Right hindlimb (tissue), 1 donor: ENCODE measurements around the gene EEIG1.

ENCODE experiments used
- DNase-seq: peaks from one replicate; pipeline ENCODE4 v3.0.0-alpha.2; 2018

Gene EEIG1

GRCh38 chr9:127974001-127974768 is 6.6 kb downstream of the EEIG1 start:
- peak; percentile 18 for DNase-seq

GRCh38 chr9:127973169-127974000 is 7.4 kb downstream of the EEIG1 start:
- peak; percentile 19 for DNase-seq

- peak; percentile 24 for DNase-seq
Observed at GRCh38 chr9:127972236-127972871, 8.4 kb downstream of the EEIG1 start.

GRCh38 chr9:127971357-127972235 is 9.2 kb downstream of the EEIG1 start:
- peak; percentile 58 for DNase-seq

DNA sequence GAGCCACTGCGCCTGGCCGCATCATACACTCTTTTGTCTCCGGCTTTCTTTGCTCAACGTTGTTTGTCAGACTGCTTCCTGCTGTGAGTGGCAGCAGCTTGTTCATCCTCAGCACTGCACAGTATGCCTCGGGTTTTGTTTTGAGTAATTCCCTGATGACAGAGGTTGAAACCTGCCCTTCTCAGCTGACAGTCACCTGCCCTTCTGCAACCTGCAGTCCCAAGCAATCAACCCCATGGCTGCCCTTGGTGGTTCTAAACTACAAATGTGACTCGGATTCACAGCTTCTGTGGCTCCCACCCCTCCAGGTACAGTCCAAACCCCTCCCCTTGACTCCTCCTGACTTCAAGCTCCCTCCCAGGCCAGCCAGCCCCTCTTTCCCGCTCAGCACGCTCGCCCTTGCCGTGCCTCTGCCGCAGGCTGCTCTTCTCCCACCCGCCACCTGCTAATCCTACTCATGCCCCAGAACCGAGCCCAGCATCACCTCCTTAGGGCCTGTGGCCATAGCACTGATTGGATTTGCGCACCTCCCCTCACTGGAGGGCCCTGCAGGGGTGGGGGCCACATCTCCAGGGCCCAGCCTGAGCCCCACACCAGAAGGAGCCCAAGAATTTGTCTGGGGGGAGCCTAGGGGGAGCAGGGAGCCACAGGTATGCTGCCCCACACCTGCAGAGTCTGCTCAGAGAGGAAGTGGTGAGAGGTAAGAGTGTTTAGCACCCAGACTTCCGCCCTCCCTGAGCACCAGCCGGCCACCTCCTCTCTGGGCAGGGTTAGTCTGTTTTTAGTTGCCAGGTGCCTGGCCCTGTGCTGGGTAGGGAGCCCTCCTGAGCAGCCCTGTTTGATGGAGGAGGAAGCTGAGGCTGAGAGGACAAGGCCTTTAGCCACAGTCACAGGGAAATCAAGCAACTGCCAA is 10.1 kb downstream of the EEIG1 start:
- DNase-seq: no peak

GRCh38 chr9:127968700-127969383 is 11.9 kb downstream of the EEIG1 start:
- peak; percentile 35 for DNase-seq

GRCh38 chr9:127968042-127968441 is 12.7 kb downstream of the EEIG1 start:
- DNase-seq: peak; percentile 13

- peak; percentile 14 for DNase-seq
Observed at GRCh38 chr9:127967151-127967809, 13.5 kb downstream of the EEIG1 start.

GRCh38 chr9:127966416-127967150 is 14.2 kb downstream of the EEIG1 start:
- DNase-seq: no peak

DNA sequence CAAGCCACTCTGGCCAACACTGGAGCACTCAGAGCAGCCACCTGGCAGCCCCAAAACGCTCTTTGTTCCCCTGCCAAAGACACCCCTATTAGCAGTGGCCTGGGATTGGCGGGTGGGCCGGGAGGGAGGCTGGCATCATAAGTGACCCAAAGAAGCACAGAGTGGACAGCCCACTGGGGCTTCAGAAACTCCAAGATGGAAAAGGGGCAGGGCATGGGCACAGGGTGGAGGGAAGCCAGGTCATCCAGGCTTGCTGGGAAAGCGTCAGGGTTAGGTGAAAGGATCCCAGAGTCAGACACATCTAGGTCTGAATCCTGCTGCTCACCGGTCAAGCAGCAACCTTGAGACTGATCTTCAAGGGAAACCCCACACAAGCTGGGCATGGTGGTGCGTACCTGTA is 14.8 kb downstream of the EEIG1 start:
- no peak for DNase-seq

- DNase-seq: peak; percentile 67
Observed at GRCh38 chr9:127963359-127964064, 17.3 kb downstream of the EEIG1 start.

- DNase-seq: no peak
Observed at GRCh38 chr9:127963041-127963358, 17.8 kb downstream of the EEIG1 start.

DNA sequence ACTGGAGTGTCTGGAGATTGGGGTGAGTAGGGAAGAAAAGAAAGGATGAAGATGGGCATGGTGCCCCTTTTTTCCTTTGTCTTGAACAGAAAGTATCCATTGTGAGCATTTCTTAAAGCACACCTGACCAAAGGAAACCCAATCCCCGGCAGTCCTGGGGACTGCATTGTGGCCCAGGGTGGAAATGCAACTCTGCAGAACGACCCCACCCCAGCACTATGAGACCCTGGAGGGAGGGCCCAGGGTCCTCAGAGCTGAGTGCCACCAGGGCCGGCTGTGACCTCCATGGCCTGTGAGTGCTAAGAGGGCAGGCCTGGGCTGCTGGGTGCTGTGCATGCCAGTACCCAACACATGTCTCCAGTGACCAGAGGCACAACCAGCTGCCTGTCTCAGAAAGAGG is 18.5 kb downstream of the EEIG1 start:
- no peak for DNase-seq

GRCh38 chr9:127961613-127962155 is 19.1 kb downstream of the EEIG1 start:
- DNase-seq: no peak

DNA sequence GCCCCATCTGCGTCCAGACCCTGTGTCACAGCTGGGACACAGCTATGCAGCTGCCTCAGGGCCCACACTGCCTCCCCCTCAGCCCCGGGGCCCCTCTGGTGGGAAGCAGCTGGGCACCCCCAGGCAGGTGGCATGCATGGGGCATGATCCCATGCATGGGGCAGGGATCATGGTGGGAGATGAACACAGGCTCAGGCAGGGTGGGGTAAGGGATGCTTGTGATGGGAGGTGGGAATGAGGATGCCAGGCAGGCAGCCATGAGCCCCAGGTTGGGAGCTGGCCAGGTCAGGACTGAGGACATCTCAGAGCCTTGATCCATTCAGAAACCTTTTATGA is 19.7 kb downstream of the EEIG1 start:
- no peak for DNase-seq

DNA sequence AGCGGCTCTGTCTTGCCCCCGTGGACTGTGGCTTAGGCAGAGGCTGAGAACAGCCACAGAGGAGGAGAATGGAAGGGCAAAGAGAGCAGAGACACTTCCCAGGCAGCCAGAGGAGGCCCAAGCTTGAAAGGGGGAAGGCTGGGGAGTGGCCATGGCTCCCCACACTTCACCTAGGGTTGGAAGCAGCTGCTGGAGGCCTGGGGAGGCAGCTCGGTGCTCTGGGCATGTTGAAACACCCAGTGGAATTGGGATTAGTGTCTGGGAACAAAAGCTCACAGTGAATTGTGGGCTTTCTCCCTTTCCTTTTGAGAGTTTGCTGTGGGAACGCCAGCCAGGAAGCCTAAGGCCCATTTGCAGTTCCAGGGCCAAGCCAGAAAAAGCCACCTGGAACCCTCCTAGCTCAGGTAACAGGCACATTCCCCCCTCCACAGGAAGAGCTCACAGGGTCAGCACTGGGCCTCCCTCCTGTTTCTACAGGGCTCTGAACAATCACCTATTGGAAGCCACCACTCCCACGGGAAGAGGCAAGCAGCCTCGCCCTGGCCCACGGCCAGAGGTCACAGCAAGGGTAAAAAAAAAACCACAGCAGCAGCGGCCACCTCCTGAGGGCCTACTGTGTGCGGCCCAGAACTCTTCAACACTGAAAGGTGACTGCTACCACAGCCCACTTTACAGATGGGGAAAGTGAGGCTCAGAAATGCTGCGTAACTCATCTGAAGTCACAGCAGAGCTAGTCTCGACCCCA is 20.2 kb downstream of the EEIG1 start:
- DNase-seq: no peak

- no peak for DNase-seq
Observed at GRCh38 chr9:127959841-127960409, 20.9 kb downstream of the EEIG1 start.

DNA sequence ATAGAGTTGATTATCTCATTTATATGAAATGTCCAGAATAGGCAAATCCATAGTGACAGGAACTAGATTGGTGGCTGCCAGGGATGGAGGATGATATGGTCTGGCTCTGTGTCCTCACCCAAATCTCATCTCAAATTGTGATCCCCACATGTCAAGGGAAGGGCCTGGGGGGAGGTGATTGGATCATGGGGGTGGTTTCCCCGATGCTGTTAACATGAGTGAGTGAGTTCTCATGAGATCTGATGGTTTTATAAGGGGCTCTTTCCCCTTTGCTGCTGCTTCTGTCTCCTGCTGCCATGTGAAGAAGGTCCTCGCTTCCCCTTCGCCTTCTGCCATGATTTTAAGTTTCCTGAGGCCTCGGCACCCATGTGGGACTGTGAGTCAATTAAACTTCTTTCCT is 21.4 kb downstream of the EEIG1 start:
- no peak for DNase-seq
